Cardiac fibroblast (primary cell): ENCODE results near the gene TPRG1.

Source experiments
- DNase-seq, 2 donors: peaks; one replicate each; pipeline versions ENCODE4 v3.0.0 to v3.0.0-alpha.2; 2010; ENCODE audit warnings: low read depth in 2 of 2
- H3K4me3 ChIP-seq, 2 donors: replicated peaks in 1 of 2; 1 replicate in 1 of 2; 2 replicates in 1 of 2; pipeline ENCODE4 v1.5.1; 2011; ENCODE audit warnings: low read depth in 2 of 2, low read length in 2 of 2, mild to moderate bottlenecking in 2 of 2, moderate library complexity in 1 of 2
- CTCF ChIP-seq: IDR thresholded peaks from one replicate; pipeline ENCODE4 v1.5.1; 2011; ENCODE audit warnings: low read depth, mild to moderate bottlenecking, low read length, inconsistent platforms

Gene TPRG1

DNA sequence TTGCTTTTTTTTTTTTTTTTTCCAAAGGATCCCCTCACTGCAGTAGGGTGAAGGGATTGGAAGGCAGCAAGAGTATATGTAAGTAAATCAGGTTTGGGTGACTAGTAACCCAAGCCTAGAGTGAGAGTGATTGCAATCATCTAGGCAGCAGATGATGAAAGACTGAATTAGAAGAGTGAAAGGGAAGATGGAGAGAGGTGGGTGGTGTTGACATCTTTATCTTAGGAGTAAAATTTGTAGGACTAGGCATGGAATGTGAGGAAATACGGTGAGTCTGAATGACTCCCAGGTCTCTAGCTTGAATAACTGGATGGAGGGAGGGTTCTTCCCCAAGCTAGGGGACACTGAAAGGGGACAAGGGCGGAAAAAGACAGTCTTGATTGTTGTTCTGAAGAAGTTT lies 63.4 kb downstream of the TPRG1 start:
- no peak for DNase-seq
- no peak overlapping the region for H3K4me3 ChIP-seq
- TF ChIP-seq CTCF: no peak

- no peak for DNase-seq
- no peak for TF ChIP-seq CTCF
- no peak overlapping the region for H3K4me3 ChIP-seq
Measured at GRCh38 chr3:189236352-189236751, 64.6 kb downstream of the TPRG1 start.

GRCh38 chr3:189237526-189237925 lies 65.8 kb downstream of the TPRG1 start:
- H3K4me3 ChIP-seq: no peak overlapping the region
- no peak for DNase-seq
- no peak for TF ChIP-seq CTCF

GRCh38 chr3:189238071-189238470 lies 66.3 kb downstream of the TPRG1 start:
- no peak for TF ChIP-seq CTCF
- no peak overlapping the region for H3K4me3 ChIP-seq
- no peak for DNase-seq

- DNase-seq: peak in 1 of 2 donors; percentile 37
- no peak overlapping the region for H3K4me3 ChIP-seq
- no peak for TF ChIP-seq CTCF
Measured at GRCh38 chr3:189239616-189240015, 67.8 kb downstream of the TPRG1 start.

DNA sequence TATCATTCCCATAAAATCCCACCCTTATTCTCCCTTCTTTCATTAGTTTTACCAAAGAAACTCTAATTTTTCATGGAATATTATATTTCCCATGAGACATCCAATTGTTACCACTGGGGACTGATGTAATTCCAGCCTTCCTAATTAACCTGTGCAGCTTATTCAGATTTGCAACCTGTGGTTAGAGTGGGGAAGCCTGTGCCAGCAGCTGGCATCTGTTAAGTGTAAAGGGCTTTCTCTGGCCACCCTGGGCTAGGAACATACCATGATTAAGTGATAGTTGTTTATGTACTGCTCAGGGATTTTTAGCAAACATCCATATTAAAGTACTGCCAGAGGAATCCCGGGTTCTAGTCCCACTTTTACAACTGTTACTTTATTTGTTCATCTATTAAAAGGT lies 78.2 kb downstream of the TPRG1 start:
- TF ChIP-seq CTCF: no peak
- H3K4me3 ChIP-seq: no peak overlapping the region
- DNase-seq: no peak

- TF ChIP-seq CTCF: no peak
- no peak overlapping the region for H3K4me3 ChIP-seq
- no peak for DNase-seq
Measured at GRCh38 chr3:189258261-189258660, 86.5 kb downstream of the TPRG1 start.
